Activated CD4-positive, alpha-beta T cell treated with anti-CD3 and anti-CD28 coated beads for 36 hours (primary cell): ENCODE results near the gene CCNA1. TPM values are rescaled to one million over a fixed set of nuclear protein-coding genes. Genes with fewer than 3 reads are reported as not detected.

Experiments
- ATAC-seq: fragments of 200-7000 bp; cut with Tn5 transposase; one replicate; pipeline ENCODE4 v1.10.0; 2021; ENCODE audit warnings: mild to moderate bottlenecking, moderate library complexity
- CTCF ChIA-PET: fragments of 350-600 bp; sonication (Branson Sonifier 250); formaldehyde crosslinking; loops from one replicate; lab custom pipeline; 2021; ENCODE audit warnings: antibody characterized with exemption; lab: Charles Lee
- POLR2A ChIA-PET: fragments of 350-600 bp; sonication (Branson Sonifier 250); formaldehyde crosslinking; loops from one replicate; lab custom pipeline; 2021; ENCODE audit warnings: antibody characterized with exemption, inconsistent platforms; lab: Charles Lee
- DNase-seq: peaks from one replicate; pipeline ENCODE4 v3.0.0-alpha.2; 2020
- H3K27ac Mint-ChIP-seq: one replicate; pipeline ENCODE4 v1.8.0; 2021; ENCODE audit warnings: mixed read lengths
- H3K27me3 Mint-ChIP-seq: one replicate; pipeline ENCODE4 v1.8.0; 2021; ENCODE audit warnings: mixed read lengths
- H3K36me3 Mint-ChIP-seq: one replicate; pipeline ENCODE4 v1.8.0; 2021; ENCODE audit warnings: low read depth, mixed read lengths
- H3K4me1 Mint-ChIP-seq: one replicate; pipeline ENCODE4 v1.8.0; 2021; ENCODE audit warnings: mixed read lengths
- H3K4me3 Mint-ChIP-seq: one replicate; pipeline ENCODE4 v1.8.0; 2021; ENCODE audit warnings: mild to moderate bottlenecking, moderate library complexity, mixed read lengths
- H3K9me3 Mint-ChIP-seq: one replicate; pipeline ENCODE4 v1.8.0; 2021; ENCODE audit warnings: low read depth, mixed read lengths
- intact Hi-C, 2 experiments: fragments of 100-400 bp; cut with DNase I in 1 of 2; cut with micrococcal nuclease in 1 of 2; formaldehyde crosslinking; loops; one replicate each; pipeline versions ENCODE4 v1.14.2 to v1.15.1; 2022 to 2024; cut with DNase I, micrococcal nuclease
- total RNA-seq, 2 experiments: library from RNA; stranded (reverse); gene quantifications; one replicate each; pipeline ENCODE4 v1.2.3, GENCODE V29; 2021

Gene CCNA1
- total RNA-seq, 2 experiments from 2014 or later: 0.21 to 0.40 TPM

GRCh38 chr13:36454121-36454520, 21.8 kb downstream of the CCNA1 start:
- no peak overlapping the region for H3K27ac Mint-ChIP-seq
- CTCF ChIA-PET: interaction anchor here (0.6 kb wide), 1 partner anchor 44 kb away, joined by 3 read pairs; no protein-coding TSS in a partner anchor

GRCh38 chr13:36454987-36455386, 22.7 kb downstream of the CCNA1 start:
- ATAC-seq: no peak
- H3K27me3 Mint-ChIP-seq: peaks cover 10% of the 10 kb centered on the region
- CTCF ChIA-PET: interaction anchor here (0.6 to 0.8 kb wide), 2 partner anchors 43 to 281 kb away, joined by 3 read pairs; no protein-coding TSS in a partner anchor
- POLR2A ChIA-PET: no interaction called here
- intact Hi-C loops: loop anchor here in 1 of 2 experiments (10.0 kb wide), 1 partner anchor 280 kb away; no protein-coding TSS in a partner anchor
- no peak overlapping the region for H3K27ac Mint-ChIP-seq
- H3K4me3 Mint-ChIP-seq: no peak overlapping the region
- no peaks in the 10 kb centered on the region for H3K4me1 Mint-ChIP-seq
- DNase-seq: no peak
- H3K36me3 Mint-ChIP-seq: no peaks in the 10 kb centered on the region
- no peaks in the 10 kb centered on the region for H3K9me3 Mint-ChIP-seq

More at GRCh38 chr13:36454121-36454520, 21.8 kb downstream of the CCNA1 start:
- ATAC-seq (no peak), DNase-seq (no peak)
- H3K36me3 Mint-ChIP-seq: no peaks in the 10 kb centered on the region
- peaks cover 10% of the 10 kb centered on the region for H3K27me3 Mint-ChIP-seq
- POLR2A ChIA-PET: no interaction called here
- no peaks in the 10 kb centered on the region for H3K4me1 Mint-ChIP-seq
- H3K9me3 Mint-ChIP-seq: no peaks in the 10 kb centered on the region
- H3K4me3 Mint-ChIP-seq: no peak overlapping the region
- intact Hi-C loops: loop anchor here in 1 of 2 experiments (10.0 kb wide), 1 partner anchor 281 kb away; no protein-coding TSS in a partner anchor

GRCh38 chr13:36456577-36456976, 24.3 kb downstream of the CCNA1 start:
- Mint-ChIP-seq H3K9me3 (no peaks in the 10 kb centered on the region), H3K27ac (no peak overlapping the region), H3K36me3 (no peaks in the 10 kb centered on the region), H3K4me3 (no peak overlapping the region), H3K27me3 (peaks cover 6% of the 10 kb centered on the region), H3K4me1 (no peaks in the 10 kb centered on the region)
- ChIA-PET POLR2A (no interaction called here), CTCF (interaction anchor here (0.6 to 1.6 kb wide), 2 partner anchors 279 to 526 kb away, joined by 3 to 6 read pairs; no protein-coding TSS in a partner anchor)
- no peak for DNase-seq
- intact Hi-C loops: loop anchor here in 1 of 2 experiments (10.0 kb wide), 1 partner anchor 278 kb away; no protein-coding TSS in a partner anchor
- ATAC-seq: no peak

- no peaks in the 10 kb centered on the region for H3K36me3 Mint-ChIP-seq
- H3K4me3 Mint-ChIP-seq: no peak overlapping the region
- intact Hi-C loops: no loop called here
- peaks cover 5% of the 10 kb centered on the region for H3K27me3 Mint-ChIP-seq
- ATAC-seq (no peak), DNase-seq (no peak)
- H3K4me1 Mint-ChIP-seq: no peaks in the 10 kb centered on the region
- H3K27ac Mint-ChIP-seq: no peak overlapping the region
- ChIA-PET POLR2A (no interaction called here), CTCF (no interaction called here)
- peaks cover 2% of the 10 kb centered on the region for H3K9me3 Mint-ChIP-seq
These were observed 29.2 kb downstream of the CCNA1 start for GRCh38 chr13:36461506-36461905.

GRCh38 chr13:36475468-36475867, 43.2 kb downstream of the CCNA1 start:
- H3K4me1 Mint-ChIP-seq: no peaks in the 10 kb centered on the region
- no peak for ATAC-seq
- DNase-seq: peak; percentile 12
- no peak overlapping the region for H3K27ac Mint-ChIP-seq
- ChIA-PET CTCF (interaction anchor here (0.7 kb wide), 1 partner anchor 910 kb away, joined by 3 read pairs; no protein-coding TSS in a partner anchor), POLR2A (no interaction called here)
- no peaks in the 10 kb centered on the region for H3K36me3 Mint-ChIP-seq
- intact Hi-C loops: no loop called here
- peaks cover 12% of the 10 kb centered on the region for H3K27me3 Mint-ChIP-seq
- no peak overlapping the region for H3K4me3 Mint-ChIP-seq
- peaks cover 17% of the 10 kb centered on the region for H3K9me3 Mint-ChIP-seq

GRCh38 chr13:36476661-36477060, 44.4 kb downstream of the CCNA1 start:
- CTCF ChIA-PET: no interaction called here
- H3K36me3 Mint-ChIP-seq: no peaks in the 10 kb centered on the region
- H3K4me1 Mint-ChIP-seq: no peaks in the 10 kb centered on the region
- H3K4me3 Mint-ChIP-seq: no peak overlapping the region
- H3K27me3 Mint-ChIP-seq: peaks cover 12% of the 10 kb centered on the region
- intact Hi-C loops: no loop called here
- POLR2A ChIA-PET: no interaction called here
- no peak for DNase-seq
- no peak overlapping the region for H3K27ac Mint-ChIP-seq
- ATAC-seq: no peak
- peaks cover 15% of the 10 kb centered on the region for H3K9me3 Mint-ChIP-seq

GRCh38 chr13:36480726-36481427, 48.6 kb downstream of the CCNA1 start:
- intact Hi-C loops: no loop called here
- Mint-ChIP-seq H3K36me3 (no peaks in the 10 kb centered on the region), H3K4me3 (no peak overlapping the region), H3K9me3 (peaks cover 11% of the 10 kb centered on the region), H3K27ac (no peak overlapping the region), H3K27me3 (peaks cover 6% of the 10 kb centered on the region), H3K4me1 (no peaks in the 10 kb centered on the region)
- CTCF ChIA-PET: interaction anchor here (0.6 kb wide), 1 partner anchor 149 kb away, joined by 3 read pairs; no protein-coding TSS in a partner anchor
- DNase-seq: no peak
- no peak for ATAC-seq
- POLR2A ChIA-PET: no interaction called here

GRCh38 chr13:36490055-36490454, 57.8 kb downstream of the CCNA1 start:
- no peak for DNase-seq
- Mint-ChIP-seq H3K9me3 (no peaks in the 10 kb centered on the region), H3K4me1 (no peaks in the 10 kb centered on the region), H3K27ac (no peak overlapping the region), H3K27me3 (peaks cover 6% of the 10 kb centered on the region), H3K4me3 (no peak overlapping the region), H3K36me3 (no peaks in the 10 kb centered on the region)
- POLR2A ChIA-PET: no interaction called here
- intact Hi-C loops: no loop called here
- CTCF ChIA-PET: no interaction called here
- ATAC-seq: no peak

Other genes starting within 250 kb of the CCNA1 start
- gene SOHLH2, start 217.9 kb upstream of the CCNA1 start, total RNA-seq: not detected
- gene CCDC169, start 134.7 kb upstream of the CCNA1 start, total RNA-seq: under 1 TPM; 0.30 TPM
- 10 to 100 TPM; 30.2 to 40.4 TPM for gene SPART, start 86.1 kb upstream of the CCNA1 start, total RNA-seq
- not detected for gene SERTM1, start 241.5 kb downstream of the CCNA1 start, total RNA-seq